Astrocyte of the cerebellum (primary cell): ENCODE measurements around the gene MPZL1.

Source experiments
- DNase-seq: peaks from one replicate; pipeline ENCODE4 v3.0.0-alpha.2; 2011; ENCODE audit warnings: low read depth
- H3K4me3 ChIP-seq: 2 replicates; pipeline ENCODE4 v1.5.1; 2011; ENCODE audit warnings: mild to moderate bottlenecking, low read depth, low read length, moderate library complexity
- in situ Hi-C: cut with HindIII; loops from 2 replicates; pipeline ENCODE4 v1.10.0; 2017; ENCODE audit warnings: low sequenced_read_pairs
- TF ChIP-seq, protein P1 (sequence below): IDR thresholded peaks from 2 replicates; pipeline ENCODE4 v1.5.1; 2012; ENCODE audit warnings: low read length, low read depth, moderate library complexity, mild to moderate bottlenecking; ENCODE audit errors: missing control alignments

The MPZL1 gene

GRCh38 chr1:167797015-167797414 lies 75.2 kb downstream of the MPZL1 start:
- no peak overlapping the region for H3K4me3 ChIP-seq
- DNase-seq, result peak; percentile 96
- in situ Hi-C loops, result no loop called here
- TF ChIP-seq, protein P1, sequence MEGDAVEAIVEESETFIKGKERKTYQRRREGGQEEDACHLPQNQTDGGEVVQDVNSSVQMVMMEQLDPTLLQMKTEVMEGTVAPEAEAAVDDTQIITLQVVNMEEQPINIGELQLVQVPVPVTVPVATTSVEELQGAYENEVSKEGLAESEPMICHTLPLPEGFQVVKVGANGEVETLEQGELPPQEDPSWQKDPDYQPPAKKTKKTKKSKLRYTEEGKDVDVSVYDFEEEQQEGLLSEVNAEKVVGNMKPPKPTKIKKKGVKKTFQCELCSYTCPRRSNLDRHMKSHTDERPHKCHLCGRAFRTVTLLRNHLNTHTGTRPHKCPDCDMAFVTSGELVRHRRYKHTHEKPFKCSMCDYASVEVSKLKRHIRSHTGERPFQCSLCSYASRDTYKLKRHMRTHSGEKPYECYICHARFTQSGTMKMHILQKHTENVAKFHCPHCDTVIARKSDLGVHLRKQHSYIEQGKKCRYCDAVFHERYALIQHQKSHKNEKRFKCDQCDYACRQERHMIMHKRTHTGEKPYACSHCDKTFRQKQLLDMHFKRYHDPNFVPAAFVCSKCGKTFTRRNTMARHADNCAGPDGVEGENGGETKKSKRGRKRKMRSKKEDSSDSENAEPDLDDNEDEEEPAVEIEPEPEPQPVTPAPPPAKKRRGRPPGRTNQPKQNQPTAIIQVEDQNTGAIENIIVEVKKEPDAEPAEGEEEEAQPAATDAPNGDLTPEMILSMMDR, result peak; percentile 24

GRCh38 chr1:167798952-167799351 lies 77.2 kb downstream of the MPZL1 start:
- H3K4me3 ChIP-seq, result no peak overlapping the region
- TF ChIP-seq, protein P1, result no peak
- in situ Hi-C loops, result no loop called here

GRCh38 chr1:167799747-167800146 lies 78.0 kb downstream of the MPZL1 start:
- DNase-seq, result no peak
- TF ChIP-seq, protein P1, result no peak
- in situ Hi-C loops, result loop anchor here (5.0 kb wide), 1 partner anchor 77 kb away; the partner anchor contains the start of gene MPZL1
- H3K4me3 ChIP-seq, result no peak overlapping the region

More at GRCh38 chr1:167798952-167799351, 77.2 kb downstream of the MPZL1 start:
- DNase-seq, result no peak

DNA sequence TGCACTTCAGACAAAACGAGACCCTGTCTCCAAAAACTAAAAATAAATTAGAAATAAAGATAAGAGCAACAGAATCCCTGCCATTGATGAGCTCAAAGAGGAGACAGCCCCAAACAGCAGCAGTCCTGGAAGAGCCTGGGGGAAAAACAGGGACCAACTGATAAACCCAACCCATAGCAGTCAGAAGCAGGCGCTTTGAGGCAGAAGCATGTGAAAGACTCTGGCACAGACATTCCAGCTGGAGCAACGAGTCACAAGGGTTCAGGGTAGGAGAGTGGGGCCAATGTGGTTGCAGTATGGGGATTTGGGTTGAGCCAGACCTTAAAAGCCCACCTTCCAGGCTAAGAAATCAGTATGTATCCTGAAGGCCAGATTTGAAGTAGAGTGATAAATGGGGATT lies 78.5 kb downstream of the MPZL1 start:
- TF ChIP-seq, protein P1, result no peak
- DNase-seq, result no peak
- no peak overlapping the region for H3K4me3 ChIP-seq
- in situ Hi-C loops, result loop anchor here (5.0 kb wide), 1 partner anchor 78 kb away; the partner anchor contains the start of gene MPZL1

GRCh38 chr1:167802235-167802634 lies 80.5 kb downstream of the MPZL1 start:
- H3K4me3 ChIP-seq, result no peak overlapping the region
- no peak for DNase-seq
- TF ChIP-seq, protein P1, result no peak
- in situ Hi-C loops, result loop anchor here (5.0 kb wide), 1 partner anchor 80 kb away; the partner anchor contains the start of gene MPZL1

DNA sequence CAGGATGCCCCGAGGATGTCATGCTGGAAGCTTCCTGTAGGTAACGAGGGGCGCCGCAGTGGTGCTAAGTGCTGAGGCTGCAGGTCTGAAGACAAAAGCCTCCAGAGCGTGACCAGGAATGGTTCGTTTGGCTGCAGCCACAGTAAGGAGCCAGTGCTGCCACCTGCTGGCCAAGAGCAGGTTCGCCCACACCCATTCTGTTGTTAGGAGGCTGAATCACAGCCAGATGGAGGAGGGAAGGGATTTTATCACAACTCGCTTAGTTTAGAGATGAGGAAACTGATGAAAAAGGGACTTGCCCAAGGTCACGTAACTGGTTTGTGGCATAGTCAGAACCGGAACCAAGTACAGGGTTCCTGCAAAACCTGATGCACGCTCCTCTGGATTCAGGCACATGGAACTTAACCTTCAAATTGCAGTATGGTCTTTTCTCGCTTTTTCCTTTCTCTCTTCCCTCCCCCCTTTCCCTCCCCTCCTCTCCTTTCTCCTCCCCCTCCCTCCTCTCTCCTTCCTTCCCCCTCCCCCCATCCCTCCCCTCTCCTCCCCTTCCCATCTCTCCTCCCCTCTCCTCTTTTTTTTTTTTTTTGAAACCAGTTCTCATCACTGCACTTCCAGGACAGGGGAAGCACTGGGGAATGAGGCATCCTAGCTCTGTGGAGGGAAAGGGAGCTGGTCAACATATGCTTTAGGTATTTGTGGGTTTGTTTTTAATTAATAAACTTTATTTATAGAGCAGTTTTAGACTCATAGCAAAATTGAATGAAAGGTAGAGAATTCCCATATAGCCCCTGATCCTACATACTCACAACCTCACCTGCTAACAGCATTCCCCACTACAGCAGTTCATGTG lies 81.8 kb downstream of the MPZL1 start:
- TF ChIP-seq, protein P1, result peak; percentile 97
- DNase-seq, result peak; percentile 92
- in situ Hi-C loops, result loop anchor here (5.0 kb wide), 1 partner anchor 81 kb away; the partner anchor contains the start of gene MPZL1
- no peak overlapping the region for H3K4me3 ChIP-seq
